Transverse colon (tissue), 4 donors: Measurements from ENCODE around the gene UBIAD1.

Experiments
- POLR2A ChIP-seq: fragments of 450-650 bp; IDR thresholded peaks from one replicate; pipeline ENCODE4 v1.6.1; 2016; ENCODE audit warnings: antibody characterized with exemption, mild to moderate bottlenecking, moderate library complexity
- POLR2AphosphoS5 ChIP-seq, 3 donors: sonication (generic); formaldehyde crosslinking; IDR thresholded peaks; one replicate each; pipeline ENCODE4 v1.6.1; 2016; ENCODE audit warnings: antibody characterized with exemption in 3 of 3
- TF ChIP-seq, protein P1 (sequence below), 5 experiments: fragments of 200-600 bp in 3 of 5; fragments of 450-650 bp in 2 of 5; sonication (generic) in 3 of 5; IDR thresholded peaks; 1 replicate in 2 of 5; 2 replicates in 3 of 5; pipeline ENCODE4 v1.5.1; 2016 to 2017; ENCODE audit warnings: antibody characterized with exemption in 5 of 5, inconsistent platforms in 3 of 5, mild to moderate bottlenecking in 2 of 5, moderate library complexity in 1 of 5

- TF ChIP-seq, protein P1, sequence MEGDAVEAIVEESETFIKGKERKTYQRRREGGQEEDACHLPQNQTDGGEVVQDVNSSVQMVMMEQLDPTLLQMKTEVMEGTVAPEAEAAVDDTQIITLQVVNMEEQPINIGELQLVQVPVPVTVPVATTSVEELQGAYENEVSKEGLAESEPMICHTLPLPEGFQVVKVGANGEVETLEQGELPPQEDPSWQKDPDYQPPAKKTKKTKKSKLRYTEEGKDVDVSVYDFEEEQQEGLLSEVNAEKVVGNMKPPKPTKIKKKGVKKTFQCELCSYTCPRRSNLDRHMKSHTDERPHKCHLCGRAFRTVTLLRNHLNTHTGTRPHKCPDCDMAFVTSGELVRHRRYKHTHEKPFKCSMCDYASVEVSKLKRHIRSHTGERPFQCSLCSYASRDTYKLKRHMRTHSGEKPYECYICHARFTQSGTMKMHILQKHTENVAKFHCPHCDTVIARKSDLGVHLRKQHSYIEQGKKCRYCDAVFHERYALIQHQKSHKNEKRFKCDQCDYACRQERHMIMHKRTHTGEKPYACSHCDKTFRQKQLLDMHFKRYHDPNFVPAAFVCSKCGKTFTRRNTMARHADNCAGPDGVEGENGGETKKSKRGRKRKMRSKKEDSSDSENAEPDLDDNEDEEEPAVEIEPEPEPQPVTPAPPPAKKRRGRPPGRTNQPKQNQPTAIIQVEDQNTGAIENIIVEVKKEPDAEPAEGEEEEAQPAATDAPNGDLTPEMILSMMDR (IDR thresholded peaks at IDR 0.05) = no peak
- no peak for TF ChIP-seq POLR2AphosphoS5 (IDR thresholded peaks at IDR 0.05)
- no peak for TF ChIP-seq POLR2A
These were observed 42.0 kb downstream of the UBIAD1 start for GRCh38 chr1:11314959-11315358.
